ENCODE data around the gene FAM234A. TPM values are rescaled to one million over a fixed set of nuclear protein-coding genes. Genes with fewer than 3 reads are reported as not detected.
"Not testable (repeated sequence)": the region's sequence is repeated elsewhere in the genome, so short reads cannot be mapped to it uniquely, and the experiment has no call there.

The FAM234A gene
- total RNA-seq, 1 experiment from 2014 or later: 44.0 TPM

DNA sequence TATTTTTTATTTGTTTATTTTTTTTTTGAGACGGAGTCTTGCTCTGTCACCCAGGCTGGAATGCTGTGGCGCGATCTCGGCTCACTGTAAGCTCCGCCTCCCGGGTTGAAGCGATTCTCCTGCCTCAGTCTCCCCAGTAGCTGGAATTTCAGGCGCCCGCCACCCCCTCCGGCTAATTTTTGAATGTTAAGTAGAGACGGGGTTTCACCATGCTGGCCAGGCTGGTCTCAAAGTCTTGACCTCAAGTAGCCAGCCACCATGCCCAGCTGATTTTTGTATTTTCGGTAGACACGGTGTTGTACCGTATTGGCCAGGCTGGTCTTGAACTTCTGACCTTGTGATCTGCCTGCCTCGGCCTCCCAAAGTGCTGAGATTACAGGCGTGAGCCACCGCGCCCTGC is 4.3 kb upstream of the FAM234A start:
- not testable (repeated sequence) for DNase-seq (ENCODE audit: low spot score)

DNA sequence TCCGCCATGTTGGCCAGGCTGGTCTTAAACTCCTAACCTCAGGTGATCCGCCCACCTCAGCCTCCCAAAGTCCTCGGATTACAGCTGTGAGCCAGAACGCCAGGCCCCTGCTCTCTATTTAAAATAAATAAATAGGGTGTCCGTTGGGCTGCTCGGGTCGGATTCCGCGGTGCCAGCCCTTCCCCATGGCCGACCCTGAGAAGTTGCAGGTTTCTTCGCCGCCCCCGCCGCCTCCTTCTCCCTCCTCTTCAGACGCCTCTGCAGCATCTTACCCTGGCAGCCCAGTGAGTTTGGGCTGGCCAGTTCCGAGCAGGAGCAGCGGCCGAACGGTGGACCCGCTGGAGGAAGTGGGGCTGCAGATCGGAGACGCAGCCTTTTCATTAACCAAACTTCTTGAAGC is 3.7 kb upstream of the FAM234A start:
- DNase-seq (ENCODE audit: low spot score): no peak

DNA sequence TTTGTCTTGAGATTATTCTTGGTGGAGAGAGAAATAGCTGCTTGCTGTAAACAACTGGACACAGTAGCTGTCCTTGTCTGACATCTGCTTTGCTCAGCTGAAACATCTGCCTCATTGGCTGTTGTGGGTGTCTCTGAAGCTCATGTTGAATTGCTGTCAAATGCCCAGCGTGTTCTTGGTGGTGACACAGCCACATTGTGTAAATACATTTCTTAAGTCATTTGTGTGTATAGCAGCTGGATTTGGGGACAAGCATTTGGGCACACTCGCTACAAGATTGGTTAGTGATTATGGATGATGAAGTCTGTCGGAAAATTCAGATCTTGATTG is 5.3 kb downstream of the FAM234A start:
- DNase-seq (ENCODE audit: low spot score): no peak

DNA sequence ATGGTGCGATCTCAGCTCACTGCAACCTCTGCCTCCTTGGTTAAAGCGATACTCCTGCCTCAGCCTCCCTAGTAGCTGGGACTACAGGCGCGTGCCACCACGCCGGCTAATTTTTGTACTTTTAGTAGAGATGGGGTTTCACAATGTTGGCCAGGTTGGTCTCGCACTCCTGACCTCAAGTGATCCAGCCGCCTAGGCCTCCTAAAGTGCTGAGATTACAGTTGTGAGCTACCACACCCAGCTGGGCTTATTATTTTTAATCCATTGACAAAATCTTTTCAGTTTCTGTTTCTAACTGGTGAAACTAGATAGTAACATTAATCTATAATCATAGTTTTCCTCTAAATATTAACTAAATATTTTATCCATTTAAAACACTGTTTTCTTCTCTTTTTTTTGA is 5.9 kb downstream of the FAM234A start:
- DNase-seq (ENCODE audit: low spot score): no peak

DNA sequence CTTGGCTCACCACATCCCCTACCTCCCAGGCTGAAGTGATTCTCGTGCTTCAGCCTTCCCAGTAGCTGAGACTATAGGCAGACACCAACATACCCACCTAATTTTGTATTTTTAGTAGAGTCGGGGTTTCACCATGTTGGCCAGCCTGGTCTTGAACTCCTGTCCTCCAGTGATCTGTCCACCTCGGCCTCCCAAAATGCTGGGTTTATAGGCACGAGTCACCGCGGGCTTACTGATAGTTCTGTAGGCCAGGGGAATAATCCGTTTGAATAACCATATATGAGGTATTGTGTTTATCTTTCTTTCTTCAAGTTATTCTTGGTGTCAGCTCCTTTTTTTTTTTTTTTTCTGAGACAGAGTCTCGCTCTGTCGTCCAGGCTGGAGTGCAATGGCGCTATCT is 7.7 kb downstream of the FAM234A start:
- DNase-seq (ENCODE audit: low spot score): no peak

DNA sequence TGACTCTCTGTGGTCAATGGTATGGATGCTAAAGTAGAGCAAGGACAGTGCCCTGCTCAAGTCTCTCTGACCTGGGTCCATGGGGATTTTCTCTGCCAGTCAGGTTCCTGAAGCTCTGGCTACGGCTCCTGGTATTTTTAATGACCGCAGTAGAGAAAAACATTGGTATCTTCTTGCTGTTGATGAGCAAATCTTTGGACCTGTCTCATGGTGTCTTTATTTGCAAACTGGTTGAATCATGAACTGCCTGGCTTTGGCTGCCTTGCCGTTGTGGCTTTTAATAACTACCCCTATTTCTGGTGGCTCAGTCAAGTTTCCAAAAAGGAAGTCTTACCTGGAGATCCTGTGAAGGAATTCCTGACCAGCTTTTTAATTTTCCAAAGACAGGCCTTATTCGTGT is 8.7 kb downstream of the FAM234A start:
- no peak for DNase-seq (ENCODE audit: low spot score)

DNA sequence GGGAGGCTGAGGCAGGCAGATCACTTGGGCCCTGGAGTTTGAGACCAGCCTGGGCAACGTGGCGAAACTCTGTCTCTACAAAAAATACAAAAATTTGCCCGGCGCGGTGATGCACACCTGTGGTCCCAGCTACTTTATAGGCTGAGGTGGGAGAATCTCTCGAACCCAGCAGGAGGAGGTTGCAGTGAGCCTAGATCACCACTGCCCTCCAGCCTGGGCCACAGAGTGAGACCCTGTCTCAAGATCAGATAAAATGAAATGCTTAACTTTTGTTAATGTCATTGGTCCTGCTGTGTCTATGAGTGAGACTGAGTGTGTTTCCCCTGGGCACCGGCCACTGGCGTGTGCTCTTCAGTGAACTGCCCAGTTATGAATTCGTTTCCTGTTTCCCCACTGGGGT is 10.5 kb downstream of the FAM234A start:
- no peak for DNase-seq (ENCODE audit: low spot score)

DNA sequence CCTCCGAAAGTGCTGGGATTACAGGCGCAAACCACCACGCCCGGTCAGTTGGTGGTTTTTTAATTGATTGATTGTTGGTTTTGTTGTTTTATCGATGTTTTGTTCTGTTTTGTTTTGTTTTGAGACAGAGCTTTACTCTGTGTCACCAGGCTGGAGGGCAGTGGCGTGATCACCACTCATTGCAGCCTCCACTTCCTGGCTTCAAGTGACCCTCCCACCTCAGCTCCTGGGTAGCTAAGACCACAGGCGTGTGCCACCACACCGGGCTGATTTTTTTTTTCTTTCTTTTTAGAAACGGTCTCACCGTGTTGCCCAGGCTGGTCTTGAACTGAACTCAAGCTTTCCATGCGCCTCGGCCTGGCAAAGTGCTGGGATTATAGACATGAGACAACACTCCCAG is 12.4 kb downstream of the FAM234A start:
- DNase-seq (ENCODE audit: low spot score): no peak

DNA sequence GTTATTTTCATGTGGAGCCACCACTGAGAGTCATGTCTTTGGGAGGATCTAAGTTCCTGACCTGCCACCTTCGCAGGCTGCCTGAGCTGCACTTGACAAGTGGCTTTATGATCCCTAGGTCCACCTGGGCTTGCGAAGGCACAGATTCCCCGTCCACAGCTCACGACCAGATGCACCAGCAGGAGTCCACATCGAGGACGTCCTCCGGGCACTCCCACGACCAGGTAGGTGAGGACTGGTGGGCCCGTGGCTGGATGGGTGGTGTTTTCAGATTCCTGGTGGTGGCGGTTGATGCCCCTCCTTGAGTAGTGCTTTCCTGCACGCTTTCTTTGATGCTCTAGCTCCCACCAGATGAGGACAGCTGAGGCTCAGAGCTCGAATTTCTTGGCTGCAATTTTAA is 14.8 kb downstream of the FAM234A start:
- no peak for DNase-seq (ENCODE audit: low spot score)

DNA sequence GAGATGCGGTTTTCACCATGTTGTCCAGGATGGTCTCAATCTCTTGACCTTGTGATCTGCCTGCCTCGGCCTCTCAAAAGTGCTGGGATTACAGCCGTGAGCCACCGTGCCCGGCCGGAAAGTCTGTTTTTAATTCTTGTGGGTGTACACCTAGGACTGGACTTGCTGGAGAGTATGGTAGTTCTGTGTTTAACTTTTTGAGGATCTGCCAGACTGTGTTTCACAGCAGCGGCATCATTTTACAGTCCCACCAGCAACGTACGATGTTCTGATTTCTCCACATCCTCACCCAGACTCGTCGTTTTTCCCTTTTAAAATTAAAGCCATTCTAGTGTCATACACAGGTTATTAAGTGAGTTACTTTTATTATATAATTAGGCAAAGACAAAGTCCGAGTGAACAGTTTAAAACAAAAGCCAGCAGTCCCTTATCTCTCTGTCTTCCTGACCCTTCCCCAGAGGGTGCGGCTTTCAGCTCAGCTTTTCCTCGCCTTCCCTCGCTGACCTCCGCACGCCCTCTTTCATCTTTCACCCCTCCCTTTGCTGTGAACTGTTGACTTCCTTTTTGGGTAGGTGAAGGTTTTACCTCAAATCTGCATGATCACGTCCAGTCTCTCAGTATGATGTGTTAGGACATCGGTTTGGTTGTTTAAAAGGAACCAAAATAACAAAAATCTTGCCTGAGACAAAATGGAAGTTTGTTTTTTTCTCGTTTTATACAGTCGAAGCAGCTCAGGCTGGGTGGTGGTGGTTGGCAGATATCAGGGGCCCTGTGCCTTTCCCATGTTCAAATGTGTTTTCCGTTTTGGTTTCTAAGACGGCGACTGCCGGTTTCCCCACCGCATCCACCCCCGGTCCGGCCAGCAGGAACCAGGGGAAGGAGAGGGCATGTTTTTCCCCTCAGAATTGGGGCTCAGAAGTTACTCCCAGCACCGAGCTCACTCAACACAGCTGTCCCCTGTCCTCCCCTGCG is 18.0 kb downstream of the FAM234A start:
- DNase-seq (ENCODE audit: low spot score): no peak

DNA sequence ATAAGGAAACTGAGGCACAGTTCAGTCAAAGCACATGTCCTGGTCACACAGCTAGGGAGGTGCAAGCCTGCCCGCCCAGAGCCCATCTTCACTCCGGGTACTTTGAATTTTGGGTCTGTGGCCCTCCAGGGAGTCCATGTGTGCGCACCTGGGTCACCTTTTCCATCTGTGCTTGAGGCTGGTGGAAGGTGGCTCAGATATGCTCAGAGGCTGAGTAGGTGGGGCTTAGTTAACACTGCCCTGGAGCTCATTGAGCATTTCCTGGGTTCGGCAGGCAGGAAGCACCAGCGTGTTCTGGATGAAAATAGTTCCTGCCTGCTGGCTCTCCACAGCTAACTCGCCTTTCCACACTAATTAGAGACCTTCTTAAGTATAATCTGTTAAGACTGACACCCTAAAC is 19.2 kb downstream of the FAM234A start:
- DNase-seq (ENCODE audit: low spot score): no peak

DNA sequence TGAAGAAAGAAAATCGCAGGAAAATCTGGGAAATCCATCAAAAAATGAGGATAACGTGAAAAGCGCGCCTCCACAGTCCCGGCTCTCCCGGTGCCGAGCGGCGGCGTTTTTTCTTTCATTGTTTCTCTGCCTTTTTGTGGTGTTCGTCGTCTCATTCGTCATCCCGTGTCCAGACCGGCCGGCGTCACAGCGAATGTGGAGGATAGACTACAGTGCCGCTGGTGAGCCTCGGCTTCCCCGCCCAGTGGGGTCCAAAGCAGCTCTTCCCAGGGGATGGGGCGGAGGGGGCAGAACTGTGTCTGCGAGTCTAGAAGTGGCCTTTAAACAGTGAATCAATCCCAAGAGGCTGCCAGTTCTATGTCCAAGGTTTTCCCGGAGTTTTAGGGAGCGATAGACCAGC is 19.8 kb downstream of the FAM234A start:
- DNase-seq (ENCODE audit: low spot score): no peak

DNA sequence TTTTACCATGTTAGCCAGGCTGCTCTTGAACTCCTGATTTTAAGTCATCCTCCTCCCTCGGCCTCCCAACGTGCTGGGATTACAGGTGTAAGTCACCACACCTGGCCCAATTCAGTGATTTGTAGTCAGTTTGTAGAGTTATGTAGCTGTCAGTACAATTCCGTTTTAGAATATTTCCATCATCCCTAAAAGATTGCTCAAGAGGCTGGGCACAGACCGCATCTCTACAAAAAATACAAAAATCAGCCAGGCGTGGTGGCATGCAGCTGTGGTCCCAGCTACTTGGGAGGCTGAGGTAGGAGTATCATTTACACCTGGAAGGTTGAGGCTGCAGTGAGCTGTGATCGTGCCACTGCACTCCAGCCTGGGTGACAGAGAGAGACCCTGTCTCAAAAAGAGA is 20.6 kb downstream of the FAM234A start:
- DNase-seq (ENCODE audit: low spot score): no peak

DNA sequence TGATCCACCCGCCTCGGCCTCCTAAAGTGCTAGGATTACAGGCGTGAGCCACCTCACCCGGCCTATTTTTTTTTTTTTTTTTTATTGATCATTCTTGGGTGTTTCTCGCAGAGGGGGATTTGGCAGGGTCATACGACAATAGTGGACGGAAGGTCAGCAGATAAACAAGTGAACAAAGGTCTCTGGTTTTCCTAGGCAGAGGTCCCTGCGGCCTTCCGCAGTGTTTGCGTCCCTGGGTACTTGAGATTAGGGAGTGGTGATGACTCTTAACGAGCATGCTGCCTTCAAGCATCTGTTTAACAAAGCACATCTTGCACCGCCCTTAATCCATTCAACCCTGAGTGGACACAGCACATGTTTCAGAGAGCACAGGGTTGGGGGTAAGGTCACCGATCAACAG is 23.5 kb downstream of the FAM234A start:
- DNase-seq (ENCODE audit: low spot score): not testable (repeated sequence)

DNA sequence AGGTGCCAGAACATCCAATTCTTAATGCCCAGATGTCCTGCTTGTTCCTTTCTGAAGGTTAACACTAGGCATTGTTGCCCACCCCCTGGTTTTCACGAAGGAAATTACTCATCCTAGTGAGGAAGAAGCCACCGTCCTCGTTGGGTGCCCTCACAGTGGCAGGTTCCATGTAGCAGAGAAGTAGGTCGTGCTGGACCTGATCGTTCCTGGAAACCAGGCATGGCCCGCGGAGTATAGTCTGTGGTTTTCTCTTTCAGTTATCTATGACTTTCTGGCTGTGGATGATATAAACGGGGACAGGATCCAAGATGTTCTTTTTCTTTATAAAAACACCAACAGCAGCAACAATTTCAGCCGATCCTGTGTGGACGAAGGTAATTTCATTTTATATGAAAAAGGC is 24.6 kb downstream of the FAM234A start:
- DNase-seq (ENCODE audit: low spot score): no peak

DNA sequence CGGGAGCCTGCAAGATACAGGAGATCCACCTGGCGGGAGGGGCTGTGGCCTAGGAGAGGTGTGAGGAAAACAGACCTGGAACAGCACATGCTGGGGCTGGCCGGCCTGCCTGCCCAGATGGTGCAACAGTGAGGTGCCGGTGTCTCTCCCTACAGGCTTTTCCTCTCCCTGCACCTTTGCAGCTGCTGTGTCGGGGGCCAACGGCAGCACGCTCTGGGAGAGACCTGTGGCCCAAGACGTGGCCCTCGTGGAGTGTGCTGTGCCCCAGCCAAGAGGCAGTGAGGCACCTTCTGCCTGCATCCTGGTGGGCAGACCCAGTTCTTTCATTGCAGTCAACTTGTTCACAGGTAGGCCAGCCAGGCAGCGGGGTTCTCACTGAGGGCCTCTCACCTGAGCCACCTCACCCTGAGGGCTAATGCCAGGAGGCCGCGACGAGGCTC is 25.2 kb downstream of the FAM234A start:
- no peak for DNase-seq (ENCODE audit: low spot score)

DNA sequence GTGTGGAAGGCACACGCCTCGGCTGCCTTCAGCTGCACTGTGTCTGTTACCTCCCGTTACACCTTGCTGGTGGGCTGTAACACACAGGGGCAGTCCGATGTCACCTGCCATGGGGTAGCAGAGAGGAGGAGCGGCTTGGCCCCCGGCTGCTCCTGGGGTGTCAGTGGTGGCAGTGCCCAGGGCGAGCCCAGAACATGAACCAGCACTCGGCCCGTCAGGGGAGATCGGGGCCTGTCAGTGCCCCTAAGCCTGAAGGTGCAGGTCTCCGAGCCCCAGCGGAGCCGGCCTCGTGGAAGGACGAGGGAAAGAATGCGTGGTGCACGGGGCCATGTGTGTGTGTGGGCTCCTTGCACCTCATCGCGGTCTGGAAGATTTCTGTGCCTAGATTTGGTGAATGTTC is 25.7 kb downstream of the FAM234A start:
- DNase-seq (ENCODE audit: low spot score): no peak

DNA sequence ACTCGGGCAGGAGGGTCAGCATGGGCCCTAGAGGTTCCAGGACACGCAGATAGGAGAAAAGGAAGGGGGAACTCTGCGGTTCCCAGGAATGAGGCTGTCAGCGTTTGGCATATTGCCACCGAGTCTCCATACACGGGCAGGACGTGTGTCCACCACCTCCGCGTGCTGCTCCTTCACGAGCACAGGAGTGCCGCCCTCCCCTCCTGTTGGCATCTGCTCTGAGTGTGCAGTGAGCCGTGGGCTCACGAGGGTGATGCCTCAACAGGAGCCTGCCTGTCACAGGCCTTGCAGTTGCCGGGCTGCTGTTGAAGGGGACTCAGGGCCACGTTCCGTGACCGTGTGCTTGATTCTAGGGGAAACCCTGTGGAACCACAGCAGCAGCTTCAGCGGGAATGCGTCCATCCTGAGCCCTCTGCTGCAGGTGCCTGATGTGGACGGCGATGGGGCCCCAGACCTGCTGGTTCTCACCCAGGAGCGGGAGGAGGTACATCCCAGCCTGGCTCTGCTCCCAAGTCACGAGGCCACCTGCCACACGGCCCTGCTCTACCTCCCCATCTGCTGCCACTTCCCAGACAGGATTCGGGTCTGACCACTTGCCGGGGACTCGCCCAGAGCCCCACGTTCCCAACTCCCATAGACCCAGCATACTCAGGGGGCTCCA is 26.5 kb downstream of the FAM234A start:
- DNase-seq (ENCODE audit: low spot score): no peak

DNA sequence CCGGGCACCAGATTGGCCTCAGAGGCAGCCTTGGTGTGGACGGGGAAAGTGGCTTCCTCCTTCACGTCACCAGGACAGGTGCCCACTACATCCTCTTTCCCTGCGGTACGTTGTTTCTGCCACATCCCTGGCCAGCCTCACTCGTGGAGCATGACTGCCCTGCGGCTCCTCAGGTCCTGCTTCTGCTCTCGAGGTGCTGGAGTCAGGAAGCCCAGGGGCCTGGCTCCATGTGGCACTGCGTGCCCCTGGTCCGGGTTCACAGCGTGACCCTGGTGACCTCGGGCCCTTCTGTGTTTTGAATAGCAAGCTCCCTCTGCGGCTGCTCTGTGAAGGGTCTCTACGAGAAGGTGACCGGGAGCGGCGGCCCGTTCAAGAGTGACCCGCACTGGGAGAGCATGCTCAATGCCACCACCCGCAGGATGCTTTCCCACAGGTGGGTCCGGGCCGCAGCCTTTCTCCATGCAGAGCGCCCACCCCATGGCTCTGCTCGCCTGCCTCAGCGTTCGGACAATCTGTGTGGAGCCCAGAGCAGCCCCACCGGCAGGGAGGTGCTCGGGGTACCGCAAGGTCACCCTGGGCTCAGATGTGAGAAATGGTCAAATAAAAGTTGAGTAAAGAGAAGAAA is 27.6 kb downstream of the FAM234A start:
- DNase-seq (ENCODE audit: low spot score): no peak

DNA sequence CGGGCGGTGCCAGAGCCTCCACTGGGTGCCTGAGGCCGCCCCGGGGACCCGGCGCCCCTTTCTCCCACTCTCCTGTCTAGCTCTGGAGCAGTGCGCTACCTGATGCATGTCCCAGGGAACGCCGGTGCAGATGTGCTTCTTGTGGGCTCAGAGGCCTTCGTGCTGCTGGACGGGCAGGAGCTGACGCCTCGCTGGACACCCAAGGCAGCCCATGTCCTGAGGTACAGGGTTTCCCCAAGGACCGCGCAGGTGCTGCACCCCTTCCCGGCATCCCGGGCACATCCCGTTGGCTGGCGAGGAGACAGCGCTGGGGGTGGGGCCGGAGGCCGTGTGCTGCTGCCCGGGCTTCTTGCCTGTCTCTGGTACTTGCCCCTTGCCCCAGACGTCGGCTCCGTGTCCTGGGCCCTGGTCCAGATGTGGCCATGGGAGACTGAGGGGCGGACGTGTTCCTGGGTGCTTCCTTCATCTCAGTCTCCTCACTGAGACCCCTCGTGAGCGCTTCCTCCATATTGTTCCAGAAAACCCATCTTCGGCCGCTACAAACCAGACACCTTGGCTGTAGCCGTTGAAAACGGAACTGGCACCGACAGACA is 28.7 kb downstream of the FAM234A start:
- DNase-seq (ENCODE audit: low spot score): no peak

DNA sequence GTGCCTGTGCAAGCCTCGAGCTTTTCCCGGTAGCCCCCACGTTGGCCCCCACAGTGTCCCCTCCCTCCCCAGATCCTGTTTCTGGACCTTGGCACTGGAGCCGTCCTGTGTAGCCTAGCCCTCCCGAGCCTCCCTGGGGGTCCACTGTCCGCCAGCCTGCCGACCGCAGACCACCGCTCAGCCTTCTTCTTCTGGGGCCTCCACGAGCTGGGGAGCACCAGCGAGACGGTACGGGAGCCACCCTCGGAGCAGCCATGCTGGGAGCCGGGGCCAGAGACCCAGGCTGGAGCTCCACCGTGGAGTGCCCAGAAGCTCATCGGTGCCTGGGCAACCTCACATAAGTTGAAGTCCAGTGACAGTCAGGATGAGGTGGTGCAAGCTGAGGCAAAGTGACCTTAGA is 29.3 kb downstream of the FAM234A start:
- no peak for DNase-seq (ENCODE audit: low spot score)

DNA sequence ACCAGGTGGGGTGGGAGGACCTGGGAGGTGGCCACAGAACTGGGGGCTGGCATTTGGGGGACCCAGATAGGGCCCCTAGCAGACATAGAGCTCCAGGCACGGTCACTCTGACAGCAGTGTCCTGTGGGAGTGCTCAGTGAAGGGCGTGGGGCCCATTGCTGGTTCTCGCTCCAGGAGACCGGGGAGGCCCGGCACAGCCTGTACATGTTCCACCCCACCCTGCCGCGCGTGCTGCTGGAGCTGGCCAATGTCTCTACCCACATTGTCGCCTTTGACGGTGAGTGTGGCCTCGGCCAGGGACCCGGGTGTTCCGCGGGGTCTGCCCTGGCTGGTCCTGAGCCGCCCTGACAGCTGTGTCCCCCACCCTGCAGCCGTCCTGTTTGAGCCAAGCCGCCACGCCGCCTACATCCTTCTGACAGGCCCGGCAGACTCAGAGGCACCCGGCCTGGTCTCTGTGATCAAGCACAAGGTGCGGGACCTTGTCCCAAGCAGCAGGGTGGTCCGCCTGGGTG is 29.9 kb downstream of the FAM234A start:
- no peak for DNase-seq (ENCODE audit: low spot score)

Measured in HT-29 (cell line).